ENCODE measurements around the gene TCTN1. TPM values are rescaled to one million over a fixed set of nuclear protein-coding genes. Genes with fewer than 3 reads are reported as not detected.
A peak's percentile ranks its signal among the peaks of the same experiment; 100 is the strongest.

TCTN1 gene
- total and polyA plus RNA-seq, 9 of the 15 experiments (the other 6 are each of a cell fraction or from before 2014, with no cell fraction given) = 0.32 to 12.5 (median 4.0) TPM

- TF ChIP-seq EP400 (IDR thresholded peaks at IDR 0.05) (no peak), BACH1 (tag; IDR thresholded peaks at IDR 0.05) (0 out of 2 replicates have a peak, but pooled peaks have one; percentile 12), LCOR (CRISPR knock-in tag; IDR thresholded peaks at IDR 0.05) (peak; percentile 86; the same call in 1 of the 2 replicates), BCL6 (CRISPR knock-in tag; IDR thresholded peaks at IDR 0.05) (no peak), ATF1 (CRISPR knock-in tag; IDR thresholded peaks at IDR 0.05) (no peak), ATF1 (tag; IDR thresholded peaks at IDR 0.05) (no peak), FOSL1 (tag; conservative IDR thresholded peaks at IDR 0.05) (peak; percentile 93), TOE1 (IDR thresholded peaks at IDR 0.05; ENCODE audit: borderline replicate concordance) (no peak), TOE1 (CRISPR knock-in tag; IDR thresholded peaks at IDR 0.05; ENCODE audit: borderline replicate concordance, low read depth) (no peak), ZNF12 (CRISPR knock-in tag; IDR thresholded peaks at IDR 0.05) (no peak), MAZ (CRISPR knock-in tag; conservative IDR thresholded peaks at IDR 0.05 in 1 of 2, IDR thresholded peaks at IDR 0.05 in 1 of 2) (no peak), SMARCA4 (IDR thresholded peaks at IDR 0.05) (peak; percentile 62), LEF1 (IDR thresholded peaks at IDR 0.05) (0 out of 2 replicates have a peak, but pooled peaks have one; percentile 32), CLOCK (CRISPR knock-in tag; IDR thresholded peaks at IDR 0.05; ENCODE audit: borderline replicate concordance) (no peak), ATF3 (IDR thresholded peaks at IDR 0.05) (peak; percentile 96), ATF3 (CRISPR knock-in tag; conservative IDR thresholded peaks at IDR 0.05) (peak; percentile 87), NR1H2 (CRISPR knock-in tag; IDR thresholded peaks at IDR 0.05) (no peak), ZNF134 (CRISPR knock-in tag; conservative IDR thresholded peaks at IDR 0.05) (peak; percentile 94), NFE2 (IDR thresholded peaks at IDR 0.05; ENCODE audit: low read depth) (peak; percentile 82), JUND (IDR thresholded peaks at IDR 0.05; ENCODE audit: borderline replicate concordance, low read depth, low read length) (peak; percentile 94), JUND (tag; IDR thresholded peaks at IDR 0.05; ENCODE audit: borderline replicate concordance, low read depth, low read length) (peak; percentile 94), CEBPG (CRISPR knock-in tag; IDR thresholded peaks at IDR 0.05) (peak; percentile 18; the same call in 1 of the 2 replicates), CEBPG (tag; conservative IDR thresholded peaks at IDR 0.05 in 1 of 2, IDR thresholded peaks at IDR 0.05 in 1 of 2) (peak; percentile 46 to 80; a peak in 2 of 4 replicates)
- TF ChIP-seq, protein P1, sequence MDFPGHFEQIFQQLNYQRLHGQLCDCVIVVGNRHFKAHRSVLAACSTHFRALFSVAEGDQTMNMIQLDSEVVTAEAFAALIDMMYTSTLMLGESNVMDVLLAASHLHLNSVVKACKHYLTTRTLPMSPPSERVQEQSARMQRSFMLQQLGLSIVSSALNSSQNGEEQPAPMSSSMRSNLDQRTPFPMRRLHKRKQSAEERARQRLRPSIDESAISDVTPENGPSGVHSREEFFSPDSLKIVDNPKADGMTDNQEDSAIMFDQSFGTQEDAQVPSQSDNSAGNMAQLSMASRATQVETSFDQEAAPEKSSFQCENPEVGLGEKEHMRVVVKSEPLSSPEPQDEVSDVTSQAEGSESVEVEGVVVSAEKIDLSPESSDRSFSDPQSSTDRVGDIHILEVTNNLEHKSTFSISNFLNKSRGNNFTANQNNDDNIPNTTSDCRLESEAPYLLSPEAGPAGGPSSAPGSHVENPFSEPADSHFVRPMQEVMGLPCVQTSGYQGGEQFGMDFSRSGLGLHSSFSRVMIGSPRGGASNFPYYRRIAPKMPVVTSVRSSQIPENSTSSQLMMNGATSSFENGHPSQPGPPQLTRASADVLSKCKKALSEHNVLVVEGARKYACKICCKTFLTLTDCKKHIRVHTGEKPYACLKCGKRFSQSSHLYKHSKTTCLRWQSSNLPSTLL (IDR thresholded peaks at IDR 0.05) = no peak
These were observed 25.6 kb downstream of the TCTN1 start (continued) for GRCh38 chr12:110639336-110640141.
